Body of pancreas (tissue), 4 donors: ENCODE results near the gene UHRF1. TPM values are rescaled to one million over a fixed set of nuclear protein-coding genes. Genes with fewer than 3 reads are reported as not detected.

ENCODE experiments used
- ATAC-seq: fragments of 150-250 bp; one replicate; pipeline ENCODE4 v1.9.1; 2016
- DNase-seq, 4 donors: peaks; one replicate each; pipeline ENCODE4 v3.0.0-alpha.2; 2019
- H3K27ac ChIP-seq, 4 donors: fragments of 200-600 bp; sonication (generic); 1 replicate in 3 of 4; 2 replicates in 1 of 4; pipeline versions ENCODE4 v1.5.1 to v1.6.1; 2016 to 2019; ENCODE audit warnings: mild to moderate bottlenecking in 1 of 4, mixed read lengths in 1 of 4, moderate library complexity in 1 of 4
- H3K27me3 ChIP-seq, 2 donors: fragments of 200-600 bp; sonication (generic); one replicate each; pipeline ENCODE4 v1.6.0; 2016; ENCODE audit warnings: mild to moderate bottlenecking in 1 of 2
- H3K36me3 ChIP-seq, 2 donors: fragments of 200-600 bp; sonication (generic); replicated peaks in 1 of 2; 2 replicates each; pipeline ENCODE4 v1.5.1; 2016; ENCODE audit warnings: low read depth in 2 of 2; ENCODE audit not compliant: insufficient read depth in 1 of 2
- H3K4me1 ChIP-seq: fragments of 200-600 bp; sonication (generic); one replicate; pipeline ENCODE4 v1.6.0; 2016
- H3K4me3 ChIP-seq, 2 donors: fragments of 200-600 bp; sonication (generic); 1 replicate in 1 of 2; 2 replicates in 1 of 2; pipeline ENCODE4 v1.5.1; 2016 to 2019
- H3K9me3 ChIP-seq, 3 donors: fragments of 200-600 bp; sonication (generic); 1 replicate in 2 of 3; 2 replicates in 1 of 3; pipeline ENCODE4 v1.5.1; 2016
- CTCF ChIP-seq, 7 experiments: fragments of 450-650 bp in 4 of 7; fragments of 200-600 bp in 3 of 7; sonication (generic) in 3 of 7; IDR thresholded peaks; one replicate each; pipeline ENCODE4 v1.5.1; 2016 to 2019; ENCODE audit warnings: antibody characterized with exemption in 7 of 7
- POLR2A ChIP-seq, 3 donors: fragments of 450-650 bp; IDR thresholded peaks; one replicate each; pipeline ENCODE4 v1.6.1; 2016; ENCODE audit warnings: antibody characterized with exemption in 3 of 3, mild to moderate bottlenecking in 2 of 3
- WGBS, 2 donors: methylation state at CpG; one replicate each; pipeline ENCODE4 v1.1.5; 2017; 5-methylcytosine and 5-hydroxymethylcytosine counted together
- intact Hi-C: fragments of 100-400 bp; cut with DNase I; formaldehyde crosslinking; loops from one replicate; pipeline ENCODE4 v1.15.1; 2023
- total RNA-seq, 2 donors: library from RNA; depleted of rRNA; stranded (reverse); fragments of >200 nt; gene quantifications; one replicate each; pipeline ENCODE4 v1.1.0, GENCODE V29; 2016

UHRF1 gene
- total RNA-seq, 2 donors from 2014 or later, result 2.1 to 3.3 TPM

- intact Hi-C loops, result no loop called here
- ATAC-seq, result no peak
- H3K4me3 ChIP-seq, result no peak overlapping the region
- no peaks in the 10 kb centered on the region for H3K9me3 ChIP-seq
- H3K36me3 ChIP-seq, result no peaks in the 10 kb centered on the region
- no peaks in the 10 kb centered on the region for H3K27me3 ChIP-seq
- WGBS, 2 donors, result 85 to 95% methylated on average over 7 of the region's 7 CpGs
- no peak overlapping the region for H3K27ac ChIP-seq
- H3K4me1 ChIP-seq, result no peaks in the 10 kb centered on the region
- DNase-seq, result no peak
- no peak for TF ChIP-seq CTCF (IDR thresholded peaks at IDR 0.05)
- no peak for TF ChIP-seq POLR2A (IDR thresholded peaks at IDR 0.05)
These were observed 52.9 kb downstream of the UHRF1 start for GRCh38 chr19:4962085-4962619.

- H3K36me3 ChIP-seq, result no peaks in the 10 kb centered on the region
- H3K9me3 ChIP-seq, result no peaks in the 10 kb centered on the region
- DNase-seq (no peak), ATAC-seq (no peak)
- peaks cover 10% of the 10 kb centered on the region for H3K4me1 ChIP-seq
- H3K4me3 ChIP-seq, result no peak overlapping the region
- H3K27me3 ChIP-seq, result no peaks in the 10 kb centered on the region
- no peak overlapping the region for H3K27ac ChIP-seq
- intact Hi-C loops, result no loop called here
- no peak for TF ChIP-seq CTCF (IDR thresholded peaks at IDR 0.05)
- no peak for TF ChIP-seq POLR2A (IDR thresholded peaks at IDR 0.05)
- WGBS, 2 donors, result 93 to 94% methylated on average over 6 of the region's 6 CpGs
These were observed 55.8 kb downstream of the UHRF1 start for GRCh38 chr19:4965061-4965460.

- intact Hi-C loops, result no loop called here
These were observed 57.3 kb downstream of the UHRF1 start for GRCh38 chr19:4966591-4966990.

GRCh38 chr19:4967738-4968461 is 58.6 kb downstream of the UHRF1 start:
- TF ChIP-seq POLR2A (IDR thresholded peaks at IDR 0.05) (no peak), CTCF (IDR thresholded peaks at IDR 0.05) (no peak)
- no peaks in the 10 kb centered on the region for H3K27me3 ChIP-seq
- 74 to 78% methylated on average over 14 to 16 of the region's 16 CpGs for WGBS, 2 donors
- no peaks in the 10 kb centered on the region for H3K36me3 ChIP-seq
- H3K4me3 ChIP-seq, result no peak overlapping the region
- intact Hi-C loops, result no loop called here
- H3K4me1 ChIP-seq, result peaks cover 39% of the 10 kb centered on the region
- DNase-seq, result no peak
- H3K9me3 ChIP-seq, result no peaks in the 10 kb centered on the region
- H3K27ac ChIP-seq, result peak overlapping the region in 3 of 4 donors; percentile 36 to 60 (median 56)
- no peak for ATAC-seq

More at GRCh38 chr19:4966591-4966990, 57.3 kb downstream of the UHRF1 start:
- Histone ChIP-seq H3K4me1 (peaks cover 26% of the 10 kb centered on the region), H3K27me3 (no peaks in the 10 kb centered on the region), H3K9me3 (no peaks in the 10 kb centered on the region), H3K27ac (no peak overlapping the region), H3K36me3 (no peaks in the 10 kb centered on the region), H3K4me3 (no peak overlapping the region)
- 82 to 83% methylated on average over 6 of the region's 6 CpGs for WGBS, 2 donors
- ATAC-seq, result no peak
- TF ChIP-seq POLR2A (IDR thresholded peaks at IDR 0.05) (no peak), CTCF (IDR thresholded peaks at IDR 0.05) (no peak)
- DNase-seq, result no peak
